Cerebellar nuclear complex (tissue), 1 donor: ENCODE results near the gene FBXO7.

ENCODE experiments used
- DNase-seq, 2 experiments: peaks; one replicate each; lab custom pipeline; 2025; lab: John Stamatoyannopoulos, UW

The FBXO7 gene

DNA sequence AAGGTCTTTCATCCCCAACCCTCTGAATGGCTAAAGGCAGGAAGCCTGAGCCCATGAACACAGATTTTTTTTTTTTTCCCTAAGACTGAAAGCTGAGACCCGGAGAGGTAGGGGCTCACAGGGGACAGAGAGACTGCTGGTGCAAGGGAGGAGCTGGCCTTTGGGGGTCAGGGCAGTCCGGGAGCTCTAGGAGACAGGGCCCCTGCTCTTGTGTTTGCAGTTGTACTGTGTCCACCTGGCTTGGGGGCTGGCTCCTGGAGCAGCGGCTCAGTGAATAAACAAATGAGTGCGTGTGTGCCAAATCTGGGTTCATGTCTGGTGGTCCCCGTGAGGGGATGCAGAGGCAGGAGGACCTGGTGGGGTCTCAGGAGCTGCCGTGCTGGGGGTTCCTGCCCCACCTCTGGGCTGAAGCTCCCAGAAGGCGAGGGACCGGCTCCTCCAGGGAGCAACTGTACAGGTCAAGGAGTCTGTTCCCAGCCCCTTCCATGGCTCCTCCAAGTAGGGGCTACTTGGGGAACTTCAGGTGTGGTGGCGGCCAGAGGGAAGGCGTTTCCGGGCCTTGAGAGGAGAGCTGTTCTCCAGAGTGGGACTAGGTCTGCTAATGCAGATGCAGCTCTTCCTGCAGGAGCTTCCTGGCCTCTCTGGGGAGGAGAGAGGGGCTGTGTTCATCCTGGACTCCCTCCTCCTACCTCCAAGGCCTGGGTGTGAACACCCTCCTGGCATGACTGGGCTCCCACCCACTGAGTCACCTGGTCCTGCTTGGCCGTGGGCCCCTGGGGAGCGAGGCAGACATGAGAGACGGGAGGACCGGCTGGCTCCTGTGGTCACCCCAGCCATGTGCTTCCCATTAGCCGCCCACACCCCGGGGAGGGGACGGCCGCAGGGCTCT, 57.6 kb downstream of the FBXO7 start:
- DNase-seq, result no peak

DNA sequence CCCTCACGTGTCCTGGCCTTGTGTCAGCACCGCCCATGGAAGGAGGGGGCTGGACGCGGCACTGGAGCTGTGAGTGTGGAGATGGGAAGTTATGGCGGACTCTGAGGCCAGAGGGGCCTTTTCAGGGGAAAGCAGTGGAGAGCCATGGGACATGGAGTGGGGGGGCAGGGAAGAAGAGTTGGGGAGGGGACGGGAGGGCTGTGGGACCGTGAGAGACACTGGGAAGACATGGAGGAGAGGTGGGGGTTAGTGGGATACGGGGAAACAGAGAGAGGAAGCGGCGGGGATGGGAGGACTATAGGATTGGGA, 58.2 kb downstream of the FBXO7 start:
- no peak for DNase-seq

GRCh38 chr22:32533265-32534111, 58.9 kb downstream of the FBXO7 start:
- DNase-seq, result no peak

DNA sequence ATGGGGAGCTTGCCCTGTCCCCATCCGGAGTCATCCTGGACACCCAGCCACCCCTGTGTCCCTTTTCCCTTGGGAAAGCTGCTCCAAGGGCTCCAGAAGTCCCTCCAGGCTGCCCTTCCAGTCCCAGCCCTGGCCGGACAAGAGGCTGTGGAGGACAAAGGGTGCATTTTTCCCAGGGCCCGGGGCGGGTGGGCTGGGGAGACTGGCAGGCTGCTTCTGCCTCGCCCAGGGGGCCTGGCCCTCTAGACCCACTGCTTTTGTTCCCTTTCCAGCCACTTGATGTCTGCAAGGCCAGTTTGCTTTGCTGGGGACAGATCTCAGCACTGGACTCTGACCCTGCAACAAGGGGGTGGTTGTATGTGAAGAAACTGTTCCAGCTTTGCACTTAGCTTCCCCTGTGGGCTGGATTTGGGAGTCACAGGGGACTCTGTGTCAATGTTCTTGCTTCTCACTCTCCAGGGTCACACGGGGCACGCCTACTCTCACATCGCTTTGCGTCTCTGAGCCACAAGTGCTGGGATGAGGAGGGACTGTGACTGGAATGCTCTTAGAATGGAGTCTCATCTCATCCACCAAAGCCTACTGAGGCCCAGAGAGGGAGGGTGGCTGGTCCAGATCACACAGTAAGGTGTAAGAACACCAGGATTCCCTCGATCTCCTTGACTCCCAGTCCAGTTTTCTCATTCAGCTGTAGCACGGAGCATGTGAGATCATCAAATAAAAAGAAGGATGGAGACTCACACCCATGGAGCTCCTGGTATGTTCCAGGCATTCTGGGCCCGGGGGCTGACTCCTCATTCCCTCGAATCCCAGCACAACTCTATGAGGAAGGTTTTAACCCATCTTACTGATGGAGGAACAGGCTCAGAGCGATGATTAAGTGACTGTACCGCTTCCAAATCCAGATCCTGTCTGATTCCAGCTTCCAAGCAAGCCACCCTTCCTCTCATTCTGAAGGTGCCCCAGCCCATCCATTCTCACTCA, 59.9 kb downstream of the FBXO7 start:
- DNase-seq, result no peak

GRCh38 chr22:32535531-32536190, 61.0 kb downstream of the FBXO7 start:
- no peak for DNase-seq

DNA sequence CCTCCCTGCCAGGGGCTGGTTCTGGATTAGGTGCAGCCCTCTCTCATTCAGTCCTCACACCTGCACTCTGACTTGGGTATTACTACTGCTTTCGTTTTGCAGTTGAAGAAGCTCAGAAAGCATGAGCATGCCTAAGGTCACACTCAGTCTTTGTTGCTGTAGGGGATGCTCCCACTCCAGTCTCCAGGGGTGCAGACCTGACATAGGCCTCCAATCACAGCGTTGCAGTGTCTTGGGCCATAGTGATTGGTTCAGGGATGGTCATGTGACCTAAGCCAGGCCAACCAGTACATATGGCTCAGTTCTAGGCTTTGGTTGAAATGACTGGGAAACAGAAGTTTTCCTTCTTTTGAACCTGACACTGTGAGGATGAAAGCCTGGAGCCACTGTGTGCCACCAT, 61.7 kb downstream of the FBXO7 start:
- DNase-seq, result no peak

DNA sequence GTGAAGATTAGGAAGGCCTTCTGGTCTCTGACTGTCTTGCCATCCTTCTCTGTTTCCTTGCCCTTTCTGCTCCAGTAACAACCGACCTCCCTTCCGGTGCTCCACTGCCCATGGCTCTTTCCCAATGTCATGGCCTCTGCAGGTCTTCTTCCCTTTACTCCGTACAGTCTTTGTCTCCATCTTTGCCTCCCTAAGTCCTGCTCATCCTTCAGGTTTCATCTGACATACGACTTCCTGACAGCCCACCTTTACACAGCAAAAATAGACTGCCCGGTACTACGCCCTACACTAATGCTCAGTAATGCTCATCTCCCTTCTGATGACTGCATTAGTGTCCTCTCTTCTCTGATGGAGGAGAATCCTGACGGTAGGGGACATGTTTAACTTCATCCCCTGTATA, 63.9 kb downstream of the FBXO7 start:
- no peak for DNase-seq

GRCh38 chr22:32539631-32540421, 65.2 kb downstream of the FBXO7 start:
- no peak for DNase-seq

DNA sequence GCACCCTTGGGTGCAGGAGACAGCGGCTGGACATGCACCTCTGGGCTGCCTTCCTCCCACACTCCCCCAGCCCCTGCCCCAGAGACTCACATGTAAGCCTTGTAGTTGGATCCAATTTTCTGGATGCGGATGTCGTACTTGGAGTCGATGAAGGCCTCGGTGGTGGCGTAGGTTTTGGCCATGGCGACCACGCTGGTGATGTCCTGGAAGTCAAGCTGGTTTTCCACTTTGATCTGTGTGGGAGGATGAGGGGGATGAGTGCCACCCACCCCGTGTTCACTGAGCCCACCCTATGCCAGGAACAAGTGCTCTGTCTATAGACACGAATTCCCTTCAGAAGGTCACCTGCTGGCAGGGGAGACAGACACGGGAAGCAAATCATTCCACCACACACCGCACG, 66.9 kb downstream of the FBXO7 start:
- DNase-seq, result no peak

DNA sequence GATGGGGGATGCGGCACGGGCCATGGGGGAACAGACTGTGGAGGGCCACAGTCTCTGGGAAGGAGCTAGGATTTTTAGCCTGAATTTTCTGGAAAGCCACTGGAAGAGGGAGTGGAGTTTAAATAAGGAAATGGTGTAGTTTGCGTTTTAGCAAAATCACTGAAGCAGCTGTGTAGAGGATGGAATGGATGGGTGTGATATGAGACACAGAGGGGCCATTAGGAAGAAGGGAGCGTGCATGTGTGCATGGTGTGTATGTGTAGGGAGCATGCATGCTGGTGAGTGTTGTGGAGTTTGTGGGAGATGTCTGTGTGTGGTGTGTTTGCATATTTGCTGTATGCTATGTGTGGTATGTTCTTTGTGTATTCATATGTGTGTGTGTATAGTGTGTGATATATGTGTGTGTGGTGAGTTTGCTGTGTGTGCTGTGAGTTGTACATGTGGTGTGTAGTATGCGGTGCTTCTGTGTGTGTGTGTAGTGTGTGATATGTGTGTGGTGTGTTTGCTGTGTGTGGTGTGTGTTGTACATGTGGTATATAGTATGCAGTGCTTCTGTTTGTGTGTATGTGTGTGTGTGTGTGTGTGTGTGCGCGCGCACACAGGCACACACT, 67.6 kb downstream of the FBXO7 start:
- DNase-seq, result no peak

DNA sequence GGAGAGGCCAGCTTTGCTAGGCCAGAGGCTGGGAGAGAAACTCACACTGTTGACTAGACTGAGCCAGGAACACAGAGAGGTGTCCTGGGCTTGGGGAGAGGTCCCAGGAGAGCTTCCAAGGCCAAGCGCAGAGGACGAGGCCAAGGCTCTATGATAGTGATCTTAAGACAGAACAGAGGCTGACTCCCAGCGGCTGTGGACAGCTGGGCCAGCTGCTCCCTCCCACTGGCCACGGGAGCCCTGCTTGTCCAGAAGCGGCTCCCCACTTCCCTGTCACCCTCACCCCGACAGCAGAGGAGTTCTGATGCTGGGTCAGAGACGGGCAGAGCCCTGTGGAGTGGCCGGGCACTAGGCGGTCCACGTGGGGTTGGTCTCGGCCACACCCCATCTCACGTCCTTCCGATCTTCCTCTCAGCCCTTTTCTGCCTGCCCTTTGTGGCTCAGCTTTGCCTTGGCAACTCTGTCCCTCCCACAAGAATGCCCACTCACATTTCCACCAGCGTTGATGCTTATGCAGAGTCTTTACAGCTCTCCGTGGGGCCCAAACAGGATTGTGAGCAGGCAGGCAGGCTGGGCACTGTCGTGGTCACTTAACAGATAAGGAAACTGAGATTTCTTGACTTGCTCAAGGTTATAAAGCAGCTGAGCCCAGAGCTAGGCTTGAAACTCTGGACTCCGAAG, 68.2 kb downstream of the FBXO7 start:
- DNase-seq, result no peak

- no peak for DNase-seq
Measured at GRCh38 chr22:32544953-32545558, 70.4 kb downstream of the FBXO7 start.

- no peak for DNase-seq
Measured at GRCh38 chr22:32545801-32546200, 71.2 kb downstream of the FBXO7 start.

GRCh38 chr22:32546496-32546895, 71.9 kb downstream of the FBXO7 start:
- no peak for DNase-seq

DNA sequence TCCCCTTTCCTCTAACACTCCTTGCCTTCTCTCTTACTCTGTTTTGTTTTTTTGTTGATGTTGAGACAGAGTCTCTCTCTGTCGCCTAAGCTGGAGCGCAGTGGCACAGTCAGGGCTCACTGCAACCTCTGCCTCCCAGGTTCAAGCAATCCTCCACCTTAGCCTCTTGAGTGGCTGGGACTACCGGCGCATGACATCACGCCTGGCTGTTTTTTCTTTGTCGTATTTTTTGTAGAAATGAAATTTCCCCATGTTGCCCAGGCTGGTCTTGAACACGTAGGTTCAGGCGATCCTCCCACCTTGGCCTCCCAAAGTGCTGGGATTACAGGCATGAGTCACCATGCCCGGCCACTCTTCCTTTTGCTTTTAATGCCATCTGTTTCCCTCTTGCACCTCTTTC, 72.3 kb downstream of the FBXO7 start:
- no peak for DNase-seq

GRCh38 chr22:32548039-32548438, 73.4 kb downstream of the FBXO7 start:
- no peak for DNase-seq
